Suprapubic skin (tissue), 4 donors: ENCODE data around the gene CAMKK1. TPM values are rescaled to one million over a fixed set of nuclear protein-coding genes. Genes with fewer than 3 reads are reported as not detected.
"Not testable (repeated sequence)": the region's sequence is repeated elsewhere in the genome, so short reads cannot be mapped to it uniquely, and the experiment has no call there.

ENCODE experiments used
- DNase-seq, 2 donors: peaks; one replicate each; pipeline ENCODE4 v3.0.0-alpha.2; 2019; ENCODE audit warnings: low spot score in 2 of 2
- H3K27ac ChIP-seq: fragments of 200-600 bp; sonication (generic); one replicate; pipeline ENCODE4 v1.5.1; 2019
- H3K27me3 ChIP-seq: fragments of 200-600 bp; sonication (generic); one replicate; pipeline ENCODE4 v1.5.1; 2019
- H3K36me3 ChIP-seq: fragments of 200-600 bp; sonication (generic); one replicate; pipeline ENCODE4 v1.5.1; 2019
- H3K4me1 ChIP-seq: fragments of 200-600 bp; sonication (generic); one replicate; pipeline ENCODE4 v1.5.1; 2019
- H3K4me3 ChIP-seq: fragments of 200-600 bp; sonication (generic); one replicate; pipeline ENCODE4 v1.5.1; 2019; ENCODE audit warnings: mild to moderate bottlenecking
- H3K9me3 ChIP-seq: fragments of 200-600 bp; sonication (generic); one replicate; pipeline ENCODE4 v1.5.1; 2019
- CTCF ChIP-seq, 2 donors: fragments of 200-600 bp in 1 of 2; fragments of 450-650 bp in 1 of 2; sonication (generic) in 1 of 2; IDR thresholded peaks; one replicate each; pipeline ENCODE4 v1.5.1; 2016 to 2019; ENCODE audit warnings: antibody characterized with exemption in 2 of 2, mild to moderate bottlenecking in 1 of 2, moderate library complexity in 1 of 2
- EP300 ChIP-seq: sonication (generic); formaldehyde crosslinking; IDR thresholded peaks from one replicate; pipeline ENCODE4 v1.6.1; 2017; ENCODE audit warnings: antibody characterized with exemption
- POLR2A ChIP-seq, 2 donors: fragments of 450-650 bp; IDR thresholded peaks; one replicate each; pipeline ENCODE4 v1.6.1; 2017; ENCODE audit warnings: antibody characterized with exemption in 2 of 2, mild to moderate bottlenecking in 2 of 2, moderate library complexity in 2 of 2
- POLR2AphosphoS5 ChIP-seq, 3 donors: sonication (generic); formaldehyde crosslinking; IDR thresholded peaks; one replicate each; pipeline ENCODE4 v1.6.1; 2017; ENCODE audit warnings: antibody characterized with exemption in 3 of 3
- WGBS: methylation state at CpG from one replicate; pipeline ENCODE4 v1.1.5; 2018; 5-methylcytosine and 5-hydroxymethylcytosine counted together
- total RNA-seq, 4 donors: library from RNA; depleted of rRNA; stranded (reverse); fragments of >200 nt; gene quantifications; one replicate each; pipeline ENCODE4 v1.1.0, GENCODE V29; 2016

The CAMKK1 gene
- total RNA-seq, 4 donors from 2014 or later, result 10.8 to 17.3 (median 12.9) TPM

DNA sequence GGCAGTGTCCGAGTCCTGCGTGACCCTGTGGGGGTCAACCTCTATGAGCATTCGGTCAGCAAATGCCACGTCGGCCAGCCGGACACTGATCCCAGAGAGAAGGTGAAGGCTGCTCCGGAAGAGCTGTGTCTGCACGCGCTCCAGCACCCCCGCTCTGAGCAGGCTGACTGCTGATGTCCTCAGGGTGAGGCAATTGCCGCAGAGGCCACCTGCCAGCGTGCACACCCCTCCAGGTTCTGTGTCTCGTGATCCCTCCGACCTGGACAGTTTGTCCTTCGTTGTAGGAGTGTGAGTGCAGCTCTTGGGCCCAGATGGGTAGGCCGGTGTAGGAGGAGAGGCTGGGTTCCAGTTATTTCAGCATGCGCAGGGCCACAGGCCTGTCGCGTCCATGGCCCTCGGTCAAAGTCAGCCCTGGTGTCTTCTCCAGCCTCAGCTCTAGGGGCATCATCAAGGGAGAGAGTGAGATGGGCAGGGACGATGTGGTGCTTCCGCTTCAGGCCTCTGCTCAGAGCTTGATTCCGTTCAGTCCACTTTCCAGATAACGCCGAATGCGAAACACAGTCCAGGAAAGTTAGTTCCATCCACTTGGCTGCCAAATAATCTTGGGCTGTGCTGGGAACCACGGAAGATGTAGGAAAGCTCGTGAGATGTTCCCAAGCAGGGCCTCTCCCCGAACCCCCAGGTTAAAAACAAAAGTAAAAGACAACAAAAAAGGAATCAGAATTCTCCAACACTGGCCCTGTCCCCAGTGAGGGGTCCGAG, 31.7 kb downstream of the CAMKK1 start:
- H3K36me3 ChIP-seq, result peaks cover 27% of the 10 kb centered on the region
- 95% methylated on average over 30 of the region's 30 CpGs for WGBS
- no peaks in the 10 kb centered on the region for H3K27me3 ChIP-seq
- no peak overlapping the region for H3K4me3 ChIP-seq
- no peak for DNase-seq
- H3K4me1 ChIP-seq, result no peaks in the 10 kb centered on the region
- TF ChIP-seq POLR2A (IDR thresholded peaks at IDR 0.05), result no peak
- no peak overlapping the region for H3K27ac ChIP-seq
- H3K9me3 ChIP-seq, result no peaks in the 10 kb centered on the region

DNA sequence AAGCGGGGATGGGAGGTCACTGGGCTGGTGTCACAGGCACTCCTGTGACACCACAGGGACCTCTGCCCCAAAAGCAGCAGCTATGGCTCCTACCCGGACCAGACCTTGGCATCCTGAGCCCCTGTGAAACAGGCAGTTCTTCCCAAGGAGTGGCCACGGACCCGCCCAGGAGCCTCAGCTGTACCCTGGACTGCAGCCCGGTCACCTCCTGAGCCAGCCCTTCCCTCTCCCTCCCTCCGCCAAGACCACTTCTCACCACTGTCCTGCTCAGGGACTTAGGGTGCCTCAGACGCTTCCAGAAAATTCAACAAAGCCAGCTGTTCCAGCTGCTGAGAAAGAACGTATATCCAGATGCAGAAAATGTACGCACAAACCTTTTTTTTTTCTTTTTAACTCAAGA, 32.9 kb downstream of the CAMKK1 start:
- Histone ChIP-seq H3K9me3 (no peaks in the 10 kb centered on the region), H3K36me3 (peaks cover 18% of the 10 kb centered on the region), H3K4me1 (no peaks in the 10 kb centered on the region), H3K4me3 (no peak overlapping the region), H3K27ac (no peak overlapping the region), H3K27me3 (no peaks in the 10 kb centered on the region)
- TF ChIP-seq POLR2A (IDR thresholded peaks at IDR 0.05) (no peak), POLR2AphosphoS5 (IDR thresholded peaks at IDR 0.05) (no peak), CTCF (IDR thresholded peaks at IDR 0.05) (no peak), EP300 (no peak)
- 69% methylated on average over 7 of the region's 9 CpGs for WGBS
- no peak for DNase-seq

- Histone ChIP-seq H3K27ac (no peak overlapping the region), H3K4me3 (no peak overlapping the region), H3K9me3 (no peaks in the 10 kb centered on the region), H3K4me1 (no peaks in the 10 kb centered on the region), H3K27me3 (no peaks in the 10 kb centered on the region), H3K36me3 (peaks cover 18% of the 10 kb centered on the region)
- no peak for DNase-seq
- WGBS, result 78% methylated on average over 15 of the region's 16 CpGs
- TF ChIP-seq EP300 (no peak), POLR2AphosphoS5 (IDR thresholded peaks at IDR 0.05) (no peak), POLR2A (IDR thresholded peaks at IDR 0.05) (no peak), CTCF (IDR thresholded peaks at IDR 0.05) (no peak)
These were observed 35.4 kb downstream of the CAMKK1 start for GRCh38 chr17:3857261-3858105.

DNA sequence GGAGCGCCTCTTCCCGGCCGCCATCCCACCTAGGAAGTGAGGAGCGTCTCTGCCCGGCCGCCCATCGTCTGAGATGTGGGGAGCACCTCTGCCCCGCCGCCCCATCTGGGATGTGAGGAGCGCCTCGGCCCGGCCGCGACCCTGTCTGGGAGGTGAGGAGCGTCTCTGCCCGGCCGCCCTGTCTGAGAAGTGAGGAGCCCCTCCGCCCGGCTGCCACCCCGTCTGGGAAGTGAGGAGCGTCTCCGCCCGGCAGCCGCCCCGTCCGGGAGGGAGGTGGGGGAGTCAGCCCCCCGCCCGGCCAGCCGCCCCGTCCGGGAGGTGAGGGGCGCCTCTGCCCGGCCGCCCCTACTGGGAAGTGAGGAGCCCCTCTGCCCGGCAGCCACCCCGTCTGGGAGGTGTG, 38.6 kb downstream of the CAMKK1 start:
- DNase-seq, result peak in 1 of 2 donors; percentile 19
- H3K27me3 ChIP-seq, H3K27ac ChIP-seq, H3K4me1 ChIP-seq, H3K4me3 ChIP-seq, H3K9me3 ChIP-seq, H3K36me3 ChIP-seq: not testable (repeated sequence)
- WGBS, result 90% methylated on average over 8 of the region's 36 CpGs

DNA sequence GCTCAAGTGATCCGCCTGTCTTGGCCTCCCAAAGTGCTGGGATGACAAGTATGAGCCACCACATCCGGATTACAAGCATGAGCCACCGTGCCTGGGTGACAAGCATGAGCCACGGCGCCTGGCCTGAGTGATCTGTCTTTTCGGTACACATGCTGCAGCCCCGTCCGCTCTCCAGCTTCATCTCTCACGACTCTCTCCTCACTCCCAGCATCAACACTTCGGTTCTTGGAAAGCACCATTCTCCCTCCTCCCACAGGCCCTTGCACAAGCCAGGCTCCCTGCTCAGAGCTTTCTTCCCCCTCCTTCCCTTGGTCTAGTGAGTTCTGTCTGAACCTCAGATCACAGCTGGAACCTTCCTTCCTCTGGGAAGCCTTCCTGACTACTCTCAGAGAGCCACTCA, 40.3 kb downstream of the CAMKK1 start:
- no peaks in the 10 kb centered on the region for H3K27me3 ChIP-seq

More for the DNA sequence above, 40.3 kb downstream of the CAMKK1 start:
- Histone ChIP-seq H3K9me3 (no peaks in the 10 kb centered on the region), H3K36me3 (no peaks in the 10 kb centered on the region), H3K4me3 (no peak overlapping the region), H3K4me1 (no peaks in the 10 kb centered on the region), H3K27ac (no peak overlapping the region)
- TF ChIP-seq EP300 (no peak), POLR2A (IDR thresholded peaks at IDR 0.05) (no peak), CTCF (IDR thresholded peaks at IDR 0.05) (no peak), POLR2AphosphoS5 (IDR thresholded peaks at IDR 0.05) (no peak)
- 84% methylated on average over 10 of the region's 10 CpGs for WGBS
- DNase-seq, result peak; percentile 39 to 75
